Stimulated activated CD4-positive, alpha-beta T cell treated with anti-CD3 and anti-CD28 coated beads, Interleukin-15, amount 100 ng/mL, for 48 hours (primary cell): ENCODE measurements around the gene PRSS21.

Experiments used
- DNase-seq, 2 donors: peaks; one replicate each; pipeline ENCODE4 v3.0.0-alpha.2; 2020; ENCODE audit warnings: low read depth in 2 of 2

PRSS21 gene, protein sequence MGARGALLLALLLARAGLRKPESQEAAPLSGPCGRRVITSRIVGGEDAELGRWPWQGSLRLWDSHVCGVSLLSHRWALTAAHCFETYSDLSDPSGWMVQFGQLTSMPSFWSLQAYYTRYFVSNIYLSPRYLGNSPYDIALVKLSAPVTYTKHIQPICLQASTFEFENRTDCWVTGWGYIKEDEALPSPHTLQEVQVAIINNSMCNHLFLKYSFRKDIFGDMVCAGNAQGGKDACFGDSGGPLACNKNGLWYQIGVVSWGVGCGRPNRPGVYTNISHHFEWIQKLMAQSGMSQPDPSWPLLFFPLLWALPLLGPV

DNA sequence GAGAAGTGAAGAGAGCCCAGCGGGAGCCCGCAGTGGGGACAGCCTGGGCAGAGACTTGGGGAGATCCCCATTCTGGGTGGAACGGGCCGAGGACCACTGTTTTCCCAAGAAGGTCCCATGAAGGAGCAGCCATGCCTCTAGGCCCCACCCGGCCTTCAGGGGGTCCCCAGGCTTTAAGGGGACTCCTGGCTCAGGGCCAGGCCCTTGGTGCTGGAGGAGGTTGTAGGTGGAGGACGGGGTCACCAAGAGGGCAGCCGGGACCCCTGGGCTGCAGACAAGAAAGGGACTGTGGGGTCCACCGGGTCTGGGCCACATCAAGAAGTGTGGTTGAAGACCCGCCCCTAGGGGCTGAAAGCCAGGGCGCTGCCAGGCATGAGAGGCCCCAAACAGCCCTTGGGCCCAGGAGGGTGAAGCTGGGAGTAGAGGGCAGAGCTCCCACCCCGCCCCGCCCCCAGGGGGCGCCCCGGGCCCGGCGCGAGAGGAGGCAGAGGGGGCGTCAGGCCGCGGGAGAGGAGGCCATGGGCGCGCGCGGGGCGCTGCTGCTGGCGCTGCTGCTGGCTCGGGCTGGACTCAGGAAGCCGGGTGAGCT, at the start of gene PRSS21:
TSS of gene PRSS21 (plus strand) at position 487 of the 589 bp plus-strand sequence. CDS start at position 519, 32 bp downstream.
- DNase-seq = peak in 1 of 2 donors; percentile 25

DNA sequence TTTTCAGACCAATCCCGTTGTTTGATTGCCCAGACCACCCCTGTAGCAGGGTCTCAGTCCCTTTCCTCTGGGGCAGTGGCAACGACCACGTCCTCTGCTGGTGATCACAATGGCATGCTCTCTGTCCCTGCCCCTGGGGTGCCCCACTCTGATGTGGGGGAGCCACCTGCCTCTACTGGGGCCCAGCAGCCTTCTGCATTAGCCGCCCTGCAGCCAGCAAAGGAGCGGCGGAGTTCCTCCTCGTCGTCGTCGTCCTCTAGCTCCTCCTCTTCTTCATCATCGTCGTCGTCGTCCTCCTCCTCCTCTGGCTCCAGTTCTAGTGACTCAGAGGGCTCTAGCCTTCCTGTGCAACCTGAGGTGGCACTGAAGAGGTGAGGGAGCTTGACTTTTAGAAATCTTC, 49.1 kb upstream of the PRSS21 start:
- DNase-seq = no peak

DNA sequence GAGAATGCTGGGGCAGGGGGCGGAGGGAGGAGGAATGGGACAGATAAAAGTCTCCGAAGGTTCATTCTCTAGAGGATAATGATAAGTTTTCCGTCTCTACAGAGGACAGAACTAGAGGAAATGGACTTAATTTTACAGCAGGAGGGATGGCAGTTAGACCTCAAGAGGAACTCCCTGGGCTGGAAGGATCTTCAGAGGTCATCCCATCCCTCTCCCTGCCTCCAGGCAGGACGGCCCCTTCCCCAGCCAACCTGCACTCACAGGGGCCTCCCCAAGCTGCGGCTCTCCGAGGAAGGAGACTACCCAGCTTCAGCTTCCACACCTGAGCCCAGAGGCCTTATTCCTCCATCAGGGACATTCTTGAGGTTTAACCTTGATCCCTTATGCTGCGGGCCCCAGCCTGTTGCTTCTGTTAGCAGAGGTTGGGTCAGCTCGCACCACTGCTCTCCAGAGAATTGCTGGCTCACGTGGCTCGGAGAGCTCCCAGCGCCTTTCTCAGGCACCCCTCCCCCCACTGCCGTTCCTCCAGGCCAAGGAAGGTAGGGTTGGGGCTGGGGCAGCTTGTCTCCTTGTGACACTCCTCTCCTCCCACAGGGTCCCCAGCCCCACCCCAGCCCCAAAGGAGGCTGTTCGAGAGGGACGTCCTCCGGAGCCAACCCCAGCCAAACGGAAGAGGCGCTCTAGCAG, 48.5 kb upstream of the PRSS21 start:
- no peak for DNase-seq

DNA sequence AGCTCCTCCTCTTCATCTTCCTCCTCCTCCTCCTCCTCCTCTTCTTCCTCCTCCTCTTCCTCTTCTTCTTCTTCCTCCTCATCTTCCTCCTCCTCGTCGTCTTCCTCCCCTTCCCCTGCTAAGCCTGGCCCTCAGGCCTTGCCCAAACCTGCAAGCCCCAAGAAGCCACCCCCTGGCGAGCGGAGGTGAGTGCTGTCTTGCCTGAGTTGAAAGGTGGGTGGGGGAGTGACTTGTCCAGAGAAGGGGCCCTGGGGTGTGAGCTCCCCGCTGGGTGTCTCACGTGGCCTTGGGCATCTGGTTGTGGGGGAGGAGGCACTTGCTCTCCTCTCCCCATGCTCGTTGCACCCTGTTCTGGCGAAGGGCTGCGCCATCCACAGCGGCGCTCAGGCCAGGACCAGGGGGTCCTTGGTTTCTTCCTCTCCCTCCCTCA, 47.9 kb upstream of the PRSS21 start:
- DNase-seq = no peak

DNA sequence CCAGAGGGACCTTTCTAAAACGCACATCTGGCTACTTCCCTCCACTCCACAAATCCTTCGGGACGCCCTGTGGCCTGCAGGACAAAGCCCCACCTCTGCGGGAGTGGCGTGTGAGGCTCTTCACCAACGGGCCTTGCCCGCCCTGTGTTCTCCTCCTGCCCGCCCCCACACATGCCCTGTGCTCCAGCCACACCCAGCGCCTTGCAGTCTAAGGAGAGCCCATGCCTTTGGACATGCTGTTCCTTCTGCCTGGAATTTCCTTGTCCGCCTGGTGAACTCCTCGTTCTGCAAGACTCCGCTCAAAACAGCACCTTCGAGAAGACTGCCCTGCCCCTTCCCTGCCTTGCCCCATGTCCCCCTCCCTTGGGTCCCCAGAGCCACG, 47.4 kb upstream of the PRSS21 start:
- no peak for DNase-seq

DNA sequence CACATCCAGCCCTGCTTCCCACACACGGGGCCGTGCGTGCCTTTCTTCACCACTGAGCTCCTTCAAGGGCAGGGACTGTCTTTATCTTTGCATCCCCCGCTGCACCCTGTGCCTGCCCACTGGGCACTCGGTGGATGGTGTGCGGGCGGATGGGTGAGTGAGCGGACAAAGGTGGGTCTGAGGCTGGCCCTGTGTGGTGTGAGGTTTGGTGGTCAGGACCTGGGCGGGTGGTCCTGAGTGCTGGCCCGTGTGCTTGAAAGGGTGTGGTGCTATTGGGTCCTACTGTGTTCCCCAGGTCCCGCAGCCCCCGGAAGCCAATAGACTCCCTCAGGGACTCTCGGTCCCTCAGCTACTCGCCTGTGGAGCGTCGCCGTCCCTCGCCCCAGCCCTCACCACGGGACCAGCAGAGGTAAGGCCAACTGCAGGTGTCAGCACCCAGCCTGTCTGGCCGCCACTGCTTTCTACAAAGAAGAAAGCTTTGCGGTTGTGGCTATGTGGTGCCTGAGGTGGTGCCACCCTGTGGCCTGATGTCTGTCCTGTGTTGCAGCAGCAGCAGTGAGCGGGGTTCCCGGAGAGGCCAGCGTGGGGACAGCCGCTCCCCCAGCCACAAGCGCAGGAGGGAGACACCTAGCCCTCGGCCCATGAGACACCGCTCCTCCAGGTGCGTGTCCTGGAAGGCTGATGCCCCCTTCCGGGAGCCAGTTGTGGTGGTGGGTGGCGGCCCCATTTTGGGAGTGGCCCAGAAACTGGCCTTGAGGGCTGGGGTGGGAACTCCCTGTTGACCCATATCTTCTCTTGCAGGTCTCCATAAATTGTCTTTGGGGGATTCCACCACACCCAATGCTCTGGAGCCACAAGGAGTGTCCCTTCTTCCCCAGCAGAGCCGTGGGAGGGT, 46.7 kb upstream of the PRSS21 start:
- no peak for DNase-seq

DNA sequence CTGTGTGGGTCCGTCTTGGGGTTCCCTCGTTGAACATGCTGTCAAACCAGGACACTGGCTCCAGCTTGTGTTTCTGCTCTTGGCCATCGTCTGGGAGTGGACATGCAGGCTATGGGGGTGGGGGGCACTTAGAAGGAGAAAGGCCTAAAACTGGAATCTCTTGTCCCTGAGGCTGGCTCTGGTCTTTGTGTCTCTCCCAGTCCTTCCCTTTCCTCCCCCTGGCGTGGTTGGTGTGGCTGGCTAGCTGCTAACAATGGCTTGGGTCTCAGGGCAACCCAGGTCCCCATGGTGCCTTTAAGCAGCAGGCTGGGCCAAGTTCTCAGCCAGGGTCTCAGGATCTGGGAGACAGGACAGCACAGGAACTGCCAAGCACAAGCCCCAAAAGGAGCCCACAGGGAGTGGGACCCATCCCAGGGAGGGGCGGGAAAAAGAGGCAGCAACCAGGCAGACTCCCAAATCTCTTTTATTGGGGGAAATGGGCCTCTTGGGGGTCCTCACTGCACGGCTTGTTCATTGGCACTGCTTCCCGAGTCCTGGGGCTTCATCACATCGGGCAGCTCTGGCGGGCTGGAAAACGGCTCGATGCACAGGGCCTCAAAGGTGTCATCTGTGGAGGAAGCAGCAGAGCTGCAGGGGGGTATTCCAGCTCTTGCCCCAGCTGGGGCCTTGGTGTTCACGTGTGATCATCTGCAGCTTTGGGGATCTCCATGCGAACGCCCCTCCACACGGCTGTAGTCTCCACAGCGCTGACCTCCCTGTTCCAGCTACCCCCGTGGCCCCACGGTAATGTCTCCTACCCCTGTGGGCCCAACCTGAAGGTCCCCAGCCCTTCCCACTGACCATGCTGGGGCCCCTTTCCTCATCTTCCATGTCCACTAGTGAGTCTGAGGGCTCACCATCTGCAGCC, 45.3 kb upstream of the PRSS21 start:
- no peak for DNase-seq

DNA sequence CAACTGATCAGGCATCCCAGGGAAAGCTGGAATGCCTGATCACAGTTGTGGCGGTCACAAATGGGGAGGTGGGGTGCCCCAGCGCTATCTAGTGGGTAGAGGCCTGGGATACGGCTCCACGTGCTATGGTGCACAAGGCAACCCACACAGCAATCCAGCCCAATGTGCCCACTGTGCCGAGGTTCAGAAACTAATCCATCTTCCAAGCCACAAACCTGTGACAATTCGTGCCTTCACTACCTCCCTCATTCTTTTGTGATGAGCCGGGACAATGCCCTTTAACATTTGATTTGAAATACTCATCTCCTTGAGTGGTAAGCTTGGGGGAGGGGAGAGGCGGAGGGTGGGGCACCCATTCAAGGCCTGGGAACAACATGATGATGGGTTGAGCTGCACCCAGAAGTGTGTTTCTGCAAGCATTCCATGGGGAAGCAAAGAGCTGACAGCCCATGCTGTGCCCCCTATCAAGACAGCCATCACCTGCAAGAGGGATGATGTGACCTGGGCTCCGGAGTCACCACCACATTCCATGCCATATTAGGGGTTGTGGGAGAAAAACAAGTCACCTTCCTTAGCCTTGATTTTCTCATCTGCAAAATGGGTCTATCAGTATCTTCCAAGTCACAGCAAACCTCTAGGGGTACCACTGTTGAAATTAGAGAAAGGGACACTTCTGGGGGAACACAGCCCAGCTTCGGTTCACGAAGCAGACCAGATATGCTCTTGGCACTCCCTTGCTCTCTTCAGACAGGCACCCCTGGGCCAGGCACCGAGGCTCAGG, 43.7 kb upstream of the PRSS21 start:
- DNase-seq = no peak

DNA sequence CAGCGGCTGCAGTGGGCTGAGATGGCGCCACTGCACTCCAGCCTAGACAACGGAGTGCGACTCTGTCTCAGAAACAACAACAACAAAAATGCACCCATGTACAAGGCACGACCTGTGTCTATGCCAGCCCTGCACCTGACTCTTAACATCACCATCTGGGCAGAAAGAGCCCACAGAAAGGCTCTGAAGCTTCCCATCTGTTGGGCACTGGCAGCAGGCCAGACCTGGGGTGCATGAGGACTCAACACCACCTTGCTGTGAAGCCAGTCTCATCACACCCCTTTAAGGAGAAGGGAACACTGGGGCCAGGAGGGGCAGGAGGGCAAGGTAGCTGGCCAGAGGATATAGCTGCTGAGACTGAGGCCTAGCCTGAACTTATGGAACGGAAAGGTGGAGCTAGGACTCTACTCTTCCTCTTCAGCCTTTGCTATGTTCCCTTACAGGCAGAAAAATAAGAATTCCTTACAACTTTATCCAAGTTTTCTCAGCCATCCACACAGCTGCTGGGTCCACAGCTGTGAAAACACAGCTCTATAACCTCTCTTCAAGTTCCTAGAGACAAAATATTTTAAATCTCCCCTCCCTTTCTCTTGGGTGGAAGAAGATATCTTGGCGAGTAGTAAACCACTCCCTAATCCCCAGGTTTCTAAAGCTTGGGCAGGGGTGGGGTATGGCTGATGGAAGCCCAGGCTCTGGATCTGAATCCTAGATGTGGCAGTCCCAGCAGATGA, 42.7 kb upstream of the PRSS21 start:
- no peak for DNase-seq

DNA sequence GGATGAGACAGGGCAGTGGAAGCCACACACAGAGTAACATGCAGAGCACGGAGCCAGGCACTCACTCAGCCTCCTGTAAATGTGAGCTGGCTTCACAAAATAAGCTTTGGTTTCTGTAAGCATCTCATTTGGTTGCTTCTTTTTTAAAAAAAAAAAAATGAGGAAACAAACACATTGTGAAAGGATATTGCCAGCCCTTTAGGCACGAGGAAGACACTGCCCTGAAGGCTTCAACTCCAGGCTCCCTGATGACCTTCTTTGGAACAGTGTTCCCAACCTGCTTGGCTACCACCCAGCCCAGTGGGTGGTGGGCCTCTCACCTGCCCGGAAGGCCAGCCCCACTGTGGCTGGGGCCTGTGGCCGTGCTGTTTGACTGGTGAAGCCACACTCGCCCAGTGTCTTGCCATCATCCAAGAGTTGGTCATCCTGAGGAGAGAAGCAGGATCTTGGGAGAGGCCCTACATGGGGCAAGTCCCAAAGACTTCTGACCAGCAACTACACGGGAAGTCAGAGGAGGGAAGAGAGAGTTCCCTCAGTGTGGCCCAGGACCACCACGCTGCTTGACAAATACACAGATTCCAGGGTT, 41.8 kb upstream of the PRSS21 start:
- no peak for DNase-seq

DNA sequence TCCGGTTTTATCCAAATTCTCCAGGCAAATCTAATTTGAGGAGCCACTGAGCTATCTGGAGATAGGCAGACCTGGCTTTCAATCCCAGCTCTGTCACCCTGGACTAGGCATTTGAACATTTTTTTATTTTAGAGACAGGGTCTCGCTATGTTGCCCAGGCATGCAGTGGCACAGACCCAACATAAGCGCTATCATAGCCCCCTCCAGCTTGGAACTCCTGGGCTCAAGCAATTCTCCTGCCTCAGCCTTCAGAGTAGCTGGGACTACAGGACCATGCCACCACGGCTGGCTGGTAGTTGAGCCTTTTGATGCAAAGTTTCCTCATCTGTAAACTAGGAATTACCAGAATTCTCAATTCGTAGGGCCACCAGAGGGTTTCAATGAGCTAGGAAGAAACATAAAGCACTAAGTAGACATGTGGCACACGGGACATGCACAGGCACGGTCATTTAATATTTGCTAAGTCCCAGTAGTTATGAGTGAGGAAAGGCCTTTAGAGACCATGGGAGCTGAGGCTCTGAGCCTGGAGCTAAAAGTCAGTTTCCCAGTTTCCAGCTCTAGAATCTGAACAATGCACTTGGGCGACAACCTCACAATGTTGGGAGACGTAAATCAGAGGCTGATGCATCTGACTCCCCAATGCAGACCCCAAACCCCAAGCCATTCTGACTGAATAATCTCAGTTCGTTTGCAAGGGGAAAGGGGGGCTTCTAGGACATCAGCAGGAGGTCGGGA, 41.1 kb upstream of the PRSS21 start:
- DNase-seq = no peak

DNA sequence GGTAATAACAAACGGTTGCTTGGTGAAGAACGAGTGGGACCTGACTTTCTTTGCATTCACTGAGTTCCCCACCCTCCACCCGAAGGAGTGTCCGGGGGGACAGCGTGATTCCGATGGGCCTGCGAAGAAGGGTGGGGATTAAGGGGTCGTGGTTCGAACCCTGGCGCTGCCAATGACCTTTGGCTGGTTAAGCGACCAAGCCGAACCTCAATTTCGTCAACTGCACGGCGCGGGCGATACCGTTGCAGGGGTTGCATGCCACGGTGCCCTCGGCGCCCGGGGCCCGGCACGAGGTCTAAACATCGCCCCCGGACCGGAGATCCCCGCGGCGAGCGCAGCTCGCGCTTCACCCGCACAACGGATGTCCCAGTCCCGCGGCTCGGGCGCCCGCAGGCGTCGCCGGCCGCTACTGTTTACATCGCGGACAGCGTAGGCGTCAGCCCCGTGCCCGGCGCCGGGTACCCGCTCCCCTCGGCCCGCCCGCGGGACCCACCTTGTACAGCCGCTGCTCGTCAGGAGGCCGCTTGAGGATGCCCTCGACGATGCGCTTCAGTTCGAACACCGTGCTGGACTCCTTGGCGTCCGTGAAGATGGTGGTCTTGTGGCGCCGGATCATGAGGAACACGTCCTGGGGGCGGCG, 40.4 kb upstream of the PRSS21 start:
- no peak for DNase-seq

DNA sequence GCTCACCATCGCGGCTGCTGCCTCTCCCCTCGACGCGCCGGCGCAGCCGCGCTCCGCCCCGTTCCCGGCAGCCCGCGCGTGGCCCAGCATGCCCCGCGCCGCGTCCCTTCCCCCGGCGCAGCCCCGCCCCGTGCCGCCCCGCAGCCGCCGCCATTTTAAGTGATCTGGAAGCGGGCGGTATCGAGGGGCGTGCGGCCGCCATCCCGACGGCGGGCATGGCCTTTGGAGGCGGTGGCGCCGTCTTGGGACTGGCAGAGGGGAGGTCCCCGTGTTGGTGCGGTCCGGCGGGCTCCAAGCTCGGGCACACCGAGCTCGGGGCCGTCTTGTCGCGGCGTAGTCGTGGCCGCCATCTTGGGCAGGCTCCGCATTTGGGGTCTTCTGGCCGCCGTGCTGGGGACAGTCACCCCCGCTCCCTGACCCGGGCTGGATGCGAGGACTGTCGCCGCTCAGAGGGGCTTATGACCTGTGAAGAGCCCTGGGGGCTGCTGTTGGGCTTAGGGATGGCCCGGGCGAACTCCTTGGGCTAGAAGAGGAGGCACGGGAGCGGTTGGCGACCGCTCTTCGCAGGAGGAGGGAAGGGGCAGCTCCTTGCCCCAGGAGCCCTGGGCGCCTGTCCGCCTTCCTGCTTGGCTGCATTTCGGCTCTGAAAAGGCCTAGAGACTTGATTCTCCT, 39.7 kb upstream of the PRSS21 start, which contains the start of gene ELOB:
TSS of gene ELOB (minus strand) at position 50 of the 672 bp plus-strand sequence. CDS start at position 9, 41 bp downstream.
- DNase-seq = peak; percentile 74 to 85

DNA sequence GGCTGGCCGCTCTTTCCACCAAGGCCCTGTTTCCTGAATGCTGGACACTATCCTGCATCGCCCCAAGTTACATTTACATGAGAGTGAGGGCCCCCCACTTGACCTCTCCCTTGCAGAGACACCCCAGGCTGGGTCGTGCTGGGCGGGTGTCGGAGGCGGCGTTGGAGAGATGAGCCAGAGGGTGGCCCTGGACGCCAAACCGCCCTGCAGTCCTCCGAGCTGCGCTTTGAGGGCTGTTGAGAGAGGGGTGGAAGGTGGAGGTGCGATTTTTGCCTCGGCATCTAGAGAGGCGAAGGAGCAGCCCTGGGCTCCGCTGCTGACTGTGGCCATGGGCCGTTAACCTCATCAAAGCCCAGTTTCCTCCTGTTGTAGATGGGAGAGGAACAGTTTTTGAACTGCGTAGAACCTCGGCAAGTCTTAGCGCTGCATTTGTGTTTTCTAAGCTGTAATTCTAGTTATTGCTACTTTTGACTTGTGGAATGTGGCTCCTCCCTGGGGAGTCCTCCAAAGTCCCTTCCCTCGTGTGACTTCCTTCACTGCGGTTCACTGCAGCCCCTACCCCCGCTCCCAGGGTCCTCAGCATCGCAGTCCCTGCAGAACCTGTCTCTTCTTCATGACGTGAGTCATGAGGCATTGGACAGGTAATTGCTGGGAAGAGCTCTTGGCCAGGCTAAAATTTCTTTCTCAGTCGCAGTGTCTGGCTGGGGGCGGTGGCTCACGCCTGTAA, 39.0 kb upstream of the PRSS21 start:
- no peak for DNase-seq

DNA sequence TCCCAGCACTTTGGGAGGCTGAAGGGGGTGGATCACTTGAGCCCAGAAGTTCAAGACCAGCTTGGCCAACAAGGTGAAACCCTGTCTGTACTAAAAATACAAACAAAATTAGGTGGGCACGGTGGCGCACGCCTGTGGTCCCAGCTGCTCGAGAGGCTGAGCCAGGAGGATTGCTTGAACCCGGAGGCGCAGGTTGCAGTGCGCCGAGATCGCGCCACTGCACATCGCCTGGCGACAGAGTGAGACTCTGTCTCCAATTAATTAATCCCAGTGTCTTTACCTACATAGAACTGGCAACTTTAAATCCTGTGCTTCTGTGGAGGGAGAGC, 38.4 kb upstream of the PRSS21 start:
- DNase-seq = no peak

DNA sequence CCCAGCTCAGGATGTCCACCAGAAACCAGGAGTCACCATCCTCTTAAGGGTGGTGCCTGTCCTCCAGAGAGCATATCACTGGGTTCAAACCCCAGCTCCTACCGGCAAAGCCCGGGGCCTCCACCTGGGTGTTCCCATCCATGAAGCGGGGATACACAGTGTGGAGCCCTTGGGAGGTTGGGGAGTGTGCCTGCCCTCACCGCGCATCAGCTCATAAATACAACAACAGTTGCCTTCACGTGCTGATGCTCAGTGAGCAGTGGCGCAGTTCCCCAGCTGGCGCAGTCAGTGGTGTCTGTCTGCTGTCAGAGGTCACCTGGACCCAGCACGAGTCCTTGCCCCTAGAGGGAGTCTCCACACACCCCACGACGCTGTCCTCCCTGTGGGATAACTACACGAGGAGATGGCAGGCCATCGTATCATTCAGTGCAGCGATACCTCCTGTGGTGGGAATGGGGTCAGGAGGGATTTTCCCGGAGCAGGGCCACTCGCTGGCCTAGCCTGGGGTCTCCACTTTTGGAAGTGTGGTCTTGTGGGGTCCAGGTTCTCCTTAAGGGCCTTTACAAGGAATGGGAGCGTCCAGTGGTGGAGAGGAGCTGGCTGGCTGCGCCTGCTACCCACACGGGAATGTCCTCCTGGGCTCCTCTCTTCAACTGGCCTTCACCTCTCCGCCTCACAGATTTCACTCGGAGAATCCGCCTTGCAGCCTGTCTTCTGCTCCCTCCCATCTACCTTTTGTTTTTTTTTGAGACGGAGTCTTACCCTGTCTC, 37.7 kb upstream of the PRSS21 start:
- DNase-seq = no peak
